Left colon (tissue), 2 donors: ENCODE measurements around the gene ATG2B. TPM values are rescaled to one million over a fixed set of nuclear protein-coding genes. Genes with fewer than 3 reads are reported as not detected.
"Not testable (repeated sequence)": the region's sequence is repeated elsewhere in the genome, so short reads cannot be mapped to it uniquely, and the experiment has no call there.

Source experiments
- ATAC-seq: fragments of 200-7000 bp; cut with Tn5 transposase; one replicate; pipeline ENCODE4 v1.9.1; 2020; ENCODE audit warnings: mild to moderate bottlenecking, moderate library complexity
- DNase-seq, 2 donors: peaks; one replicate each; pipeline ENCODE4 v3.0.0-alpha.2; 2020
- intact Hi-C, 2 donors: fragments of 100-400 bp; cut with DNase I in 1 of 2; cut with micrococcal nuclease in 1 of 2; formaldehyde crosslinking; loops; one replicate each; pipeline versions ENCODE4 v1.11.2 to v1.14.0; 2022; cut with DNase I, micrococcal nuclease
- total RNA-seq, 2 donors: library from RNA; stranded (reverse); fragmentation: NEBNext Ultra II Directional; extraction: Animal tissue kit (Norgen Biotek cat#: 25700); gene quantifications; one replicate each; pipeline ENCODE4 v1.2.1, GENCODE V29; 2021
- donor health status: DM: no; HTN: no; CAD: no.
- donor health status: DM: yes; HTN: yes; CAD: no.

Gene ATG2B
- total RNA-seq, 2 donors from 2014 or later: 17.9 to 19.5 TPM

- ATAC-seq: no peak
- no peak for DNase-seq
- intact Hi-C loops: no loop called here
These were observed 117.2 kb downstream of the ATG2B start for GRCh38 chr14:96245710-96246538.

GRCh38 chr14:96245074-96245473 lies 118.1 kb downstream of the ATG2B start:
- ATAC-seq, DNase-seq, intact Hi-C loops: not testable (repeated sequence)

GRCh38 chr14:96243785-96244184 lies 119.4 kb downstream of the ATG2B start:
- ATAC-seq (no peak), DNase-seq (no peak)
- intact Hi-C loops: no loop called here

- intact Hi-C loops: no loop called here
- DNase-seq (no peak), ATAC-seq (no peak)
These were observed 121.0 kb downstream of the ATG2B start for GRCh38 chr14:96242126-96242525.

- intact Hi-C loops: no loop called here
- ATAC-seq (no peak), DNase-seq (no peak)
These were observed 122.5 kb downstream of the ATG2B start for GRCh38 chr14:96240641-96241040.

GRCh38 chr14:96239711-96240141 lies 123.4 kb downstream of the ATG2B start:
- peak; percentile 87 for ATAC-seq
- intact Hi-C loops: no loop called here
- peak; percentile 53 to 84 for DNase-seq

- no peak for DNase-seq
- intact Hi-C loops: no loop called here
- no peak for ATAC-seq
These were observed 124.4 kb downstream of the ATG2B start for GRCh38 chr14:96238676-96239265.

- intact Hi-C loops: no loop called here
- DNase-seq: no peak
- no peak for ATAC-seq
These were observed 125.5 kb downstream of the ATG2B start for GRCh38 chr14:96237641-96238040.

- ATAC-seq: no peak
- DNase-seq: no peak
- intact Hi-C loops: no loop called here
These were observed 127.7 kb downstream of the ATG2B start for GRCh38 chr14:96235426-96235825.

GRCh38 chr14:96233661-96234060 lies 129.5 kb downstream of the ATG2B start:
- intact Hi-C loops: no loop called here
- ATAC-seq: no peak

GRCh38 chr14:96232506-96232905 lies 130.6 kb downstream of the ATG2B start:
- no peak for DNase-seq
- intact Hi-C loops: no loop called here
- ATAC-seq: no peak

More at GRCh38 chr14:96233661-96234060, 129.5 kb downstream of the ATG2B start:
- no peak for DNase-seq

GRCh38 chr14:96231526-96232130 lies 131.5 kb downstream of the ATG2B start:
- DNase-seq: no peak
- ATAC-seq: no peak
- intact Hi-C loops: no loop called here

- DNase-seq (no peak), ATAC-seq (no peak)
- intact Hi-C loops: no loop called here
These were observed 132.1 kb downstream of the ATG2B start for GRCh38 chr14:96231056-96231455.

- no peak for DNase-seq
- intact Hi-C loops: no loop called here
- ATAC-seq: no peak
These were observed 133.8 kb downstream of the ATG2B start for GRCh38 chr14:96229315-96229714.

Other genes with a start within 250 kb of the ATG2B start
- 10 to 100 TPM; 14.2 to 33.6 TPM for gene BDKRB2, start 158.5 kb downstream of the ATG2B start, total RNA-seq
- 1 to 10 TPM; 5.2 to 6.6 TPM for gene BDKRB1, start 107.1 kb downstream of the ATG2B start, total RNA-seq
- 100 to 1,000 TPM; 144 to 180 TPM for gene GSKIP, start 185 bp upstream of the ATG2B start, total RNA-seq
- gene AK7, start 28.8 kb upstream of the ATG2B start, total RNA-seq: 1 to 10 TPM; 4.7 to 5.8 TPM
- gene PAPOLA, start 139.0 kb upstream of the ATG2B start, total RNA-seq: 100 to 1,000 TPM; 159 to 164 TPM